ENCODE measurements around the gene TNFAIP8. TPM values are rescaled to one million over a fixed set of nuclear protein-coding genes. Genes with fewer than 3 reads are reported as not detected.
A peak's percentile ranks its signal among the peaks of the same experiment; 100 is the strongest.

The TNFAIP8 gene
- total and polyA plus RNA-seq, 4 donors, result 13.7 to 32.2 (median 22.4) TPM

DNA sequence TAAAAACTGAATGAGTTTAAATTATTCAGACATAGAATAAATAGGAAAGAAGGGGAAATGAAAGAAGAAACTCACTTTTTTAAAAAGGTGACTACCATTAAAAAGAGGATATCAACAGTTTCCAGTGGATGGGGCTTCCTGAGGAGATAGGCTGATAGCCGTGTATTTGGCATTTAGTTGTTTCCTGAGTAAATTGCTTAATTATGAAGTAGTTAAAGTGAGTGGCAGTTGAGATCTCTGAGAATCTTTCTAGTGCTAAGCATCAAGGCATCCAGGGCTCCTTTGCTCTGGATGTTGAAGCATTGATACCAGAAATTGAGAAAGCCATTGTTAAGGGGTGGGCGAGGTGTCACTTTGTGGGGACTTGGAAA, 2.7 kb downstream of the TNFAIP8 start:
- no peaks in the 10 kb centered on the region for H3K27me3 ChIP-seq (ENCODE audit: control insufficient read depth in 1 of 2, insufficient read depth in 2 of 2, low read length in 1 of 2)
- ATAC-seq (ENCODE audit: low FRiP score) (no peak), DNase-seq (no peak)
- H3K27ac ChIP-seq (ENCODE audit: low read depth in 1 of 2, low read length in 2 of 2), result no peak overlapping the region
- intact Hi-C loops (cut with DNase I), result loop anchor here (5.0 kb wide), 2 partner anchors 39 to 54 kb away; no protein-coding TSS in a partner anchor
- no peaks in the 10 kb centered on the region for H3K36me3 ChIP-seq (ENCODE audit: control insufficient read depth in 1 of 2, insufficient read depth in 2 of 2, low read length in 1 of 2)
- H3K9me3 ChIP-seq (ENCODE audit: control insufficient read depth, low read length), result no peaks in the 10 kb centered on the region
- H3K4me3 ChIP-seq (ENCODE audit: low read length in 2 of 2), result no peak overlapping the region
- 93 to 95% methylated on average over 2 of the region's 2 CpGs for WGBS, 2 donors
- H3K4me1 ChIP-seq (ENCODE audit: control insufficient read depth in 1 of 2, insufficient read depth in 2 of 2, low read length in 2 of 2), result peaks cover 0 to 5% of the 10 kb centered on the region in 2 donors

- ATAC-seq (ENCODE audit: low FRiP score) (no peak), DNase-seq (no peak)
- no peaks in the 10 kb centered on the region for H3K27me3 ChIP-seq (ENCODE audit: control insufficient read depth in 1 of 2, insufficient read depth in 2 of 2, low read length in 1 of 2)
- intact Hi-C loops (cut with DNase I), result loop anchor here (5.0 kb wide), 2 partner anchors 38 to 53 kb away; no protein-coding TSS in a partner anchor
- H3K4me1 ChIP-seq (ENCODE audit: control insufficient read depth in 1 of 2, insufficient read depth in 2 of 2, low read length in 2 of 2), result peaks cover 0 to 5% of the 10 kb centered on the region in 2 donors
- H3K4me3 ChIP-seq (ENCODE audit: low read length in 2 of 2), result no peak overlapping the region
- no peaks in the 10 kb centered on the region for H3K9me3 ChIP-seq (ENCODE audit: control insufficient read depth, low read length)
- H3K27ac ChIP-seq (ENCODE audit: low read depth in 1 of 2, low read length in 2 of 2), result no peak overlapping the region
- H3K36me3 ChIP-seq (ENCODE audit: control insufficient read depth in 1 of 2, insufficient read depth in 2 of 2, low read length in 1 of 2), result no peaks in the 10 kb centered on the region
- 80 to 85% methylated on average over 7 of the region's 7 CpGs for WGBS, 2 donors
Observed at GRCh38 chr5:119358901-119359603, 3.2 kb downstream of the TNFAIP8 start.

DNA sequence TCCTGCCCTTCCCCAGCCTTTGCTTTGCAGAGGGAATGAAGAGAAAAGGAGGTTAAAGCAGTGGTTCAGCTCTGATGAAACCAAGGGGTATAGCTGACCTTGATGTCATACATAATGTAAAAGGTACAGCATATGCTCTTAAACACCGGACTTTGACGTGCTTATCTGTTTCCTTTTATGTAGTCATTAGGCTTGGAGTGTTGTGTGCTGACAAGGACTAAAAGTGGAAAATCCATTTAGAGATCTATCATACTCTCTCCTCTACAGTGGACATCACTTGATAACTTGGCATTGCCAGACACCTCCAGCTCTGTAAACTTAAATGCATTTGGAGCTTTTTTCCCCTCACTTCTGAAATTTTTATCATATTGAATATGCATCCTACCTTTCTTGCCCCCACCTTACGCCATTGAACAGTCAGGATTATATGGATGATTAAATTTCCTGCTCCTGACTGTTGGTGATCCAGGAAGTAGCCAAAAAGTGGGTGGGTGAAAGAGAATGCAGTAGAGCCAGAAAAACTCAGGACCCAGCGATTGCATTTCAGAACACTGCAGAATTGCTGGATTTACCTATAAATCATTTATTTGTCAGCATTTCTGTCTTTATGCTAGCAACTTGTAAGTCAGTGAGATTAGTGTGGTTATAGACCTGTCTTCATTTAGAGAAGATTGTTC, 4.1 kb downstream of the TNFAIP8 start:
- Histone ChIP-seq H3K27me3 (ENCODE audit: control insufficient read depth in 1 of 2, insufficient read depth in 2 of 2, low read length in 1 of 2) (no peaks in the 10 kb centered on the region), H3K4me3 (ENCODE audit: low read length in 2 of 2) (no peak overlapping the region), H3K27ac (ENCODE audit: low read depth in 1 of 2, low read length in 2 of 2) (no peak overlapping the region), H3K36me3 (ENCODE audit: control insufficient read depth in 1 of 2, insufficient read depth in 2 of 2, low read length in 1 of 2) (no peaks in the 10 kb centered on the region), H3K4me1 (ENCODE audit: control insufficient read depth in 1 of 2, insufficient read depth in 2 of 2, low read length in 2 of 2) (peaks cover 0 to 5% of the 10 kb centered on the region in 2 donors), H3K9me3 (ENCODE audit: control insufficient read depth, low read length) (no peaks in the 10 kb centered on the region)
- no peak for DNase-seq
- intact Hi-C loops (cut with DNase I), result loop anchor here (5.0 kb wide), 2 partner anchors 37 to 52 kb away; no protein-coding TSS in a partner anchor
- 68 to 79% methylated on average over 4 of the region's 4 CpGs for WGBS, 2 donors
- ATAC-seq (ENCODE audit: low FRiP score), result no peak

- Histone ChIP-seq H3K27ac (ENCODE audit: low read depth in 1 of 2, low read length in 2 of 2) (no peak overlapping the region), H3K4me3 (ENCODE audit: low read length in 2 of 2) (no peak overlapping the region), H3K27me3 (ENCODE audit: control insufficient read depth in 1 of 2, insufficient read depth in 2 of 2, low read length in 1 of 2) (no peaks in the 10 kb centered on the region), H3K36me3 (ENCODE audit: control insufficient read depth in 1 of 2, insufficient read depth in 2 of 2, low read length in 1 of 2) (no peaks in the 10 kb centered on the region), H3K4me1 (ENCODE audit: control insufficient read depth in 1 of 2, insufficient read depth in 2 of 2, low read length in 2 of 2) (peaks cover 3 to 8% of the 10 kb centered on the region in 2 donors), H3K9me3 (ENCODE audit: control insufficient read depth, low read length) (no peaks in the 10 kb centered on the region)
- DNase-seq, result no peak
- no peak for ATAC-seq (ENCODE audit: low FRiP score)
- WGBS, 2 donors, result 74 to 83% methylated on average over 5 of the region's 5 CpGs
- intact Hi-C loops (cut with DNase I), result no loop called here
Observed at GRCh38 chr5:119360905-119361593, 5.2 kb downstream of the TNFAIP8 start.

GRCh38 chr5:119361594-119362125, 5.8 kb downstream of the TNFAIP8 start:
- Histone ChIP-seq H3K27me3 (ENCODE audit: control insufficient read depth in 1 of 2, insufficient read depth in 2 of 2, low read length in 1 of 2) (no peaks in the 10 kb centered on the region), H3K4me1 (ENCODE audit: control insufficient read depth in 1 of 2, insufficient read depth in 2 of 2, low read length in 2 of 2) (peaks cover 3 to 13% of the 10 kb centered on the region in 2 donors), H3K27ac (ENCODE audit: low read depth in 1 of 2, low read length in 2 of 2) (no peak overlapping the region), H3K4me3 (ENCODE audit: low read length in 2 of 2) (no peak overlapping the region), H3K36me3 (ENCODE audit: control insufficient read depth in 1 of 2, insufficient read depth in 2 of 2, low read length in 1 of 2) (no peaks in the 10 kb centered on the region), H3K9me3 (ENCODE audit: control insufficient read depth, low read length) (no peaks in the 10 kb centered on the region)
- no peak for ATAC-seq (ENCODE audit: low FRiP score)
- DNase-seq, result no peak
- intact Hi-C loops (cut with DNase I), result no loop called here
- 97 to 98% methylated on average over 2 of the region's 2 CpGs for whole genome bisulfite sequencing, 2 donors

DNA sequence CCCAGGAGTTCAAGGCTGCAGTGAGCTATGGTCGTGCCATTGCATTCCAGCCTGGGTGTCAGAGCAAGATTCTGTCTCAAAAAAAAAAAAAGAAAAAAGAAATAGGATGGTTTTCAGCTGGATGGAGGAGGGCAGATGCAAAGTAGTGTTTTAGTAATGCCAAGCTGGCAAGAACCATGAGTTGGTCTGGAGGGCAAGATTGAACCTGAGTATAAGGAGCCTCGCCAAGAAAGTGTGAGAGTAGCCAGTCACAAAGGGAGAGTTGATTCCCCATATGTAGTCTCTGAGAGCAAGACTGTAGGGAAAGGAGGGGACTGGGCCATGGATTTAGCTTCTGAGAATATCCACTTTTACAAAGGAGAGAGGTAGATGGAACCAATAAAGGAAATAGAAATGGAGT, 6.9 kb downstream of the TNFAIP8 start:
- H3K27me3 ChIP-seq (ENCODE audit: control insufficient read depth in 1 of 2, insufficient read depth in 2 of 2, low read length in 1 of 2), result no peaks in the 10 kb centered on the region
- H3K4me3 ChIP-seq (ENCODE audit: low read length in 2 of 2), result no peak overlapping the region
- no peak overlapping the region for H3K27ac ChIP-seq (ENCODE audit: low read depth in 1 of 2, low read length in 2 of 2)
- H3K4me1 ChIP-seq (ENCODE audit: control insufficient read depth in 1 of 2, insufficient read depth in 2 of 2, low read length in 2 of 2), result peaks cover 3 to 9% of the 10 kb centered on the region in 2 donors
- 95 to 98% methylated on average over 2 of the region's 2 CpGs for WGBS, 2 donors
- ATAC-seq (ENCODE audit: low FRiP score) (no peak), DNase-seq (no peak)
- H3K9me3 ChIP-seq (ENCODE audit: control insufficient read depth, low read length), result no peaks in the 10 kb centered on the region
- intact Hi-C loops (cut with DNase I), result no loop called here
- no peaks in the 10 kb centered on the region for H3K36me3 ChIP-seq (ENCODE audit: control insufficient read depth in 1 of 2, insufficient read depth in 2 of 2, low read length in 1 of 2)

GRCh38 chr5:119363271-119363670, 7.5 kb downstream of the TNFAIP8 start:
- H3K4me3 ChIP-seq (ENCODE audit: low read length in 2 of 2), result no peak overlapping the region
- no peaks in the 10 kb centered on the region for H3K27me3 ChIP-seq (ENCODE audit: control insufficient read depth in 1 of 2, insufficient read depth in 2 of 2, low read length in 1 of 2)
- DNase-seq, result no peak
- H3K9me3 ChIP-seq (ENCODE audit: control insufficient read depth, low read length), result no peaks in the 10 kb centered on the region
- H3K27ac ChIP-seq (ENCODE audit: low read depth in 1 of 2, low read length in 2 of 2), result peak overlapping the region in 1 of 2 donors; percentile 45
- no peaks in the 10 kb centered on the region for H3K36me3 ChIP-seq (ENCODE audit: control insufficient read depth in 1 of 2, insufficient read depth in 2 of 2, low read length in 1 of 2)
- H3K4me1 ChIP-seq (ENCODE audit: control insufficient read depth in 1 of 2, insufficient read depth in 2 of 2, low read length in 2 of 2), result peaks cover 3 to 12% of the 10 kb centered on the region in 2 donors
- intact Hi-C loops (cut with DNase I), result no loop called here
- WGBS, 2 donors, result 49 to 59% methylated on average over 2 of the region's 2 CpGs
- no peak for ATAC-seq (ENCODE audit: low FRiP score)

DNA sequence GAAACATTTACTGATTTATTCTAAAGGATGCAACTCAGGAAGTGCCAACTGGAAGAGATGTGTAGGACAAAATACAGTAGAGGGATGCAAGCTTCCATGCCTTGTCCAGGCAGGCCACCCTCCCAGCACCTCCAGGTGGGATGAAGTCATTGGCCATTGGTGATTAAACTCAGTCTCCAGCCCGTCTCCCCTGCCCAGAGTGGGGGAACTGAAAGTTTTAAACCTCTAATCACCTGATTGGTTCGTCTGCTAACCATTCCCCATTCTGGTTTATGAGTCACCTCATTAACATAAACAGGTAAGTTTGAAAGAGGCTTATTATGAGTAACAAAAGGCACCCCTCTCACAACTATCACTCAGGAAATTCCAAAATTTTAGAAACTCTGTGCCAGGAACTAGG, 8.1 kb downstream of the TNFAIP8 start:
- 94 to 95% methylated on average over 2 of the region's 2 CpGs for WGBS, 2 donors
- Histone ChIP-seq H3K27me3 (ENCODE audit: control insufficient read depth in 1 of 2, insufficient read depth in 2 of 2, low read length in 1 of 2) (no peaks in the 10 kb centered on the region), H3K36me3 (ENCODE audit: control insufficient read depth in 1 of 2, insufficient read depth in 2 of 2, low read length in 1 of 2) (no peaks in the 10 kb centered on the region), H3K4me1 (ENCODE audit: control insufficient read depth in 1 of 2, insufficient read depth in 2 of 2, low read length in 2 of 2) (peaks cover 3 to 12% of the 10 kb centered on the region in 2 donors), H3K27ac (ENCODE audit: low read depth in 1 of 2, low read length in 2 of 2) (no peak overlapping the region), H3K4me3 (ENCODE audit: low read length in 2 of 2) (no peak overlapping the region), H3K9me3 (ENCODE audit: control insufficient read depth, low read length) (no peaks in the 10 kb centered on the region)
- ATAC-seq (ENCODE audit: low FRiP score) (no peak), DNase-seq (no peak)
- intact Hi-C loops (cut with DNase I), result no loop called here

Measured in aorta (tissue), 5 donors.